NCI-H1417 (cell line): ENCODE data around the gene TXNDC11.

Experiments
- DNase-seq, 3 experiments: peaks; one replicate each; lab custom pipeline; 2025; lab: John Stamatoyannopoulos, UW

The TXNDC11 gene

DNA sequence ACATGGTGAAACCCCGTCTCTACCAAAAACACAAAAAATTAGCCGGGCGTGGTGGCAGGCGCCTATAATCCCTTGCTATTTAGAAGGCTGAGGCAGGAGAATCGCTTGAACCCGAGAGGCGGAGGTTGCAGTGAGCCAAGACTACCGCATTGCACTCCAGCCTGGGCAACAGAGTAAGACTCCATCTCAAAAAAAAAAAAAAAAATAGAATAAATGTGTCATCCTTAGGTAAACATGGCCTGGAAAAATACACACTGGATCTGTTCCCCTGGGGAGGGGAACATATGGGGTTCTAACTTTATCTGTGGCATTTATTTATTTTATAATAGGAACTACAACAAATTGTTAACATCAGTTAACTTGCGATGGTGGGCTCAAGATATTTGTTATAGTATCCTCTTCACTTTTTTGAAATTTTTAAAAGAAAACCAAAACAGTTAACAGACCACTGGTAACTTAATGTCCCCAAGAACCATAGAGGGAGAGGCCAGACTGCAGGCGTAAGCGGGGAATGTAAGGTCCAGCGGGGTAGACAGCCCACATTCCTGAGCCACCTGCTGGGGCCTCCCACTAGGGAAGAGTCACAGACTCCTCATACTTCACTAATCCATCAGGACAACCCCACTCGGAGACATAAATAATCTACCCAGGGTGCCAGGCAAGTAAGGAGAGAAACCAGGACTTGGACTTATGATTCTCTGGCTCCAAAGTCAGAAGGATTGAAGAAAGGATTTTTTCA lies 12.5 kb upstream of the TXNDC11 start:
- DNase-seq: no peak

DNA sequence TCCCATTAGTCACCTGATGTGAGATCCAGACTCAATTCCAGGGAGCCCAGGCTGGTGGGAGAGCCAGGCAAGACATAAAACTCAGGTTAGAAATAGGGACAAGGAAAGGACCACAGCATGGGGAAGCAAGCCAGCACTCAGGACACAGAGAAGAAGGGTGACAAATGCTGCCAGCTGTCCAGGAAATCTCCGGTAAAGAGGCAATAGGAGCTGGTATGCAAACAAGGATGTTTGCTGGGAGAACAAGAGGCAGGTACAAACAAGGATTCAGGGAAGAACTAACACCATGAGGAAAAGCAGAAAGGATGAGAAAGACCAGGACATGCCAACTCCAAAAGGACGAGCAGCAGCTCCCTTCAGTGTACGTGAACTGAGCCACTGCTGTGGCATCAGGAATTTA lies 10.2 kb upstream of the TXNDC11 start:
- DNase-seq: no peak

DNA sequence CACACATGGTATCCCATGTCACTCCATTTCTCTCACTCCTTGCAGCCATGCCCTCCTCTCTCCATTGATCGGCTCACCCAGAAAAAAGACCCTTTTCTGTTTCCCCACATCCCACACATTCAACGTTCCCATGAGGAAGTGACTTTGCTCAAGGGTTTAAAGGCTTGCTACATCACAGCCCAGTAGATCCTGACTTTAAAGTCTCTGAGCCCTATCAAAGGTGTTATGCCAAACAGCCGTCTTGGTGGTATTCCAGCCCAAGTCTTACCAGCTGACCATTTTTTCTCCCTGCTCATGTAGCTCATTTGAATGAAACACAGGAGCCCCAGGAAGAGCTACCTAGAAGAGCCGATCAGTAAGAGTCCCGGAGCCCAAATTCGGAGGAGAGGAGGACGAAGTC lies 7.4 kb upstream of the TXNDC11 start:
- DNase-seq: no peak

DNA sequence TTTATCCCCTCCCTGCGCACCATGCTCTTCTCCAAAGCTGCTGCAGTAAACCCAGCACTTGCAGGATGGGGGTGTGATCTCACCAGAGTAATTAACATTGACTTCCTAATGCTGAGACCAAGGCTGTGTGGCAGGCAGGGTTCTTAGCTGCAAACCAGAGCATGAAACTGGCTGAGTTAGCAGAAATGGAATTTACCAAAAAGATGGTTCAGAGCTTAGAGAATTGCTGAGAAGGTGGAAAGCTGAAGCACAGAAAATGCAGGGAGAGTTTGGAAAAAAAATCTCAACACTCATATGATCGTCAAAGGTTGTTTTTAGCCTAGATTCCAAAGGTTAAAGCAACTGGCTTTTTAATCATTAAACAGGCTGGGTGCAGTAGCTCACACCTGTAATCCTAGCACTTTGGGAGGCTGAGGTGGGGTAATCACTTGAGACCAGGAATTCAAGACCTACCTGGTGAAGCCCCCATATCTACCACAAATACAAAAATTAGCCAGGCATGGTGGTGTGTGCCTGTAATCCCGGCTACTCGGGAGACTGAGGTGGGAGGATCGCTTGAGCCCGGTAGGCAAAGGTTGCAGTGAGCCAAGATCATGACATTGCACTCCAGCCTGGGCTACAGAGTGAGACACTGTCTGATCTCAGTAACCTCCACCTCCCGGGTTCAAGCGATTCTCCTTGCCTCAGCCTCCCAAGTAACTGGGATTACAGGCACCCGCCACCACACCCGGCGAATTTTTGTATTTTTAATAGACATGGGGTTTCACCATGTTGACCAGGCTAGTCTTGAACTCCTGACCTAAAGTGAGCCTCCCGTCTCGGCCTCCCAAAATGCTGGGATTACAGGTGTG lies 6.0 kb upstream of the TXNDC11 start:
- no peak for DNase-seq

DNA sequence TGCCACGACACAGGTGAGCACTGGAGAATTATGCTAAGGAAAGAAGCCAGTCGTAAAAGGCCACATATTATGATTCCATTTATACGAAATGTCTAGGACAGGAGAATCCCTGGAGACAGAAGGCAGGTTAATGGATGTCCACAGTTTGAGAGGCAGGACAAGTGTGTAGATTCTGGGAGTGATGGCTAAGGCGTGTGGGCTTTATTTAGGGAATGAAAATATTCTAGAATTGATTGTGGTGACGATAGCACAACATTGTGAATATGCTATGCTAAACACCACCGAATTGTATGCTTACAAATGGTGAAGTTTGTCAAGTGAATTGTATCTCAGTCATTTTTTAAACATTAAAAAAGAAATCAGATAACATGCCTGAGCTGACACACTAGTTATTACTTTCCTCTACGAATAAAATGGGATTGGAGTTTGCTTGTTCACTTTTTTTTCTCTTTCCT lies 5.3 kb upstream of the TXNDC11 start:
- DNase-seq: no peak

DNA sequence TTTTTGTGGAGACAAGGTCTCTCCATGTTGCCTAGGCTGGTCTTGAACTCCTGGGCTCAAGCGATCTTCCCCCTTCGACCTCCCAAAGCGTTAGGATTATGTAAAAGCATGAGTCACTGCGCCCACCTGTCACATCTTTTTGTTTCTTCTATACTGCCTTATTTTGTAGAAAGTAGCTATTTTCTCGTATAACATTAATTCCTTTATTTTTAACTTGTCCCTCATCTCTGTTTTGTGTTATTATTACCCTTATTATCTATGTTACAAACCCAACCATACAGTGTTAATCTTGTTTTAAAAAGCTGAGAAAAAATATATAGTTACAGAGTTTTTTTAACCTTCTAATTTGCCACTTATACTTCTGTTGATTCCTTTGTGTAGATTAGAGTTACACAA lies 1.4 kb upstream of the TXNDC11 start:
- no peak for DNase-seq

DNA sequence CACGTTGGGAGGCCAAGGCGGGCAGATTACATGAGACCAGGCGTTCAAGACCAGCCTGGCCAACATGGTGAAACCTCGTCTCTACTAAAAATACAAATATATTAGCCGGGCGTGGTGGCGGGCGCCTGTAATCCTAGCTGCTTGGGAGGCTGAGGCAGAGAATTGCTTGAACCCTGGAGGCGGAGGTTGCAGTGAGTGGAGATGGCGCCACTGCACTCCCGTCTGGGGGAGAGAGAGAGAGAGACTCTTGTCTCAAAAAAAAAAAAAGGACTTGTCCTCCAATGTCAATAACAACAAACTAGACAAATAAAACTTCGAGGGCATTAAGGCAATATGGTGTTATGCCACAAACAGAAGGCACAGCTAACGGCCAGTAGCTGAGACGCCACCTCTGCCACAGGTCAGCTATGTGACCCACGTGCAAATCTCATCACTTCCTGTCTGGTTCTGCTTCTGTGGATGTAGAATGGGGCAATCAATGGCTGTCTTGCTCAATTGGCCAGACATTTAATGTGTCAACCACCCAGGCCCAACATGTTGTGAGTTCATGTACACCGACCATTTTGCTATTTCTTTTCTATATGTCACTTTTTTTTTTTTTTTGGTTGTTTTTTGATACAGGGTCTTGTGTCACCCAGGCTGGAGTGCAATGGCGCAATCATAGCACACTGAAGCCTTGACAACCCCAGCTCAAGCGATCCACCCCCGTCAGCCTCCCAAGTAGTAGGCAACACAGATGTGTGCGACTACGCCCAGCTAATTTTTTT lies 834 bp upstream of the TXNDC11 start:
- no peak for DNase-seq

DNA sequence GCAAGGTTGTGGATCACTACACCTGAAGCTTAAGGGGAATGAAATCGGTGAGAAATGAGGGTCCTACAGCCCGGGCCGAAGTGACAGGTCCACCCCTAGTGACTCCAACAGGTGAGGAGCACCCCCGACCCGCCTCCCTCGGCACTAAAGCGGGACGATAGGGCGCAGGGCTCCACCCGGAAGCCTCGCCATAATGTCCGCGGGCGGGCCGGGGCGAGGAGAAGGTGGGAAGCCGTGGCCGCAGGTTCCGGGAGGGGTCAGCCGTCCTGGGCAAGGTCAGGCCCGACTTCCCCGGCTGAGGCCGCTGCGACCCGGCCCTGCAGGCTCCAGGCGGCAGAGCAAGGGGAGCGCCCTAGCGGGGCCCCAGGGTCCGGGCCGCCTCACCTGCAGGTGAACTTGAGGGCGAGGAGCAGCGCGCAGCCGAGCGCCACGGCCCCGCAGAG lies 543 bp downstream of the TXNDC11 start:
- DNase-seq: peak in 1 of 3 experiments; percentile 73

DNA sequence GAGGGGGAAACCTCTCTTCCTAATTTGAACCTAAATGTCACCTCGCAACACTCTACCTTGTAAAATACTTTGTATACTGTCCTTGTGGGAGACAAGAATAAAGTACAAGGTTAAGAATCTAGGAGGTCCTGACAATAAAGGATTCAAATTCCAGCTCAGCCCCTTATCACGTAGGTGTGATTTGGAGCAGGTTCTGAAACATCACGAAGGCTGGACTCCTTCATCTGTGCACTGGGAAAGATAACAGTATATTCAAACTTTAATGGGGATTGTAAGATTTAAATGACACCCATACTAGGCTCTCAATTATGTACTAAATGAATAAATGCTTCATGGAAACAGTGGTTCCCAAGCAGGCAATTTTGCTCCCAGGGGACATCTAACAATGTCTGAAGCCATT lies 2.1 kb downstream of the TXNDC11 start:
- no peak for DNase-seq

DNA sequence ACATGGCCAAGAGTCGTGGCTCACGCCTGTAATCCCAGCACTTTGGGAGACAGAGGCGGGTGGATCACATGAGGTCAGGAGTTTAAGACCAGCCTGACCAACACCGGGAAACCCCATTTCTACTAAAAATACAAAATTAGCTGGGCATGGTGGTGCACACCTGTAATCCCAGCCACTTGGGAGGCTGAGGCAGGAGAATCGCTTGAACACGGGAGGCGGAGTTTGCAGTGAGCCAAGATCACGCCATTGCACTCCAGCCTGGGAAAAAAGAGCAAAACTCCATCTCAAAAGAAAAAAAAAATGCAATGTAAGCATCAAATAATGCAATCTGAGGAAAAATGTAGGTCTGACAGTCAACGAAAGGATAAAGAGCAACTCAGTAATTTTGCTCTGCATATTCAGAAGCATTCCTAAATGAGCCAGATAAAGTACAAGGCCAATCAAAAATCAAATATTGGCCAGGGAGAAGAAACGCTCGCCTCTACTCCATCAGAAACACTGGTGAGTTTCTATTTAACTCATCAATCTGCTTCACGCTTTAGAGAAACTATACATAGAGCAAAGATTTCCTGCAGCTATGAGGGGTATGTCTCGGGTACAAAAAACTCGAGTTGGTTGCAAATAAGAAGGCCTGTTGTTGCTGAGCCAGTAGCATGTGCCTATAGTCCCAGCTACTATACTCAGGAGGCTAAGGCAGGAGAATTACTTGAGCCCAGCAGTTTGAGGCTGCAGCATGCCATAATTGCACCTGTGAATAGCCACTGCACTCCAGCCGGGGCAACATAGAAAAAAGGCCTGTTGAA lies 3.7 kb downstream of the TXNDC11 start:
- no peak for DNase-seq

DNA sequence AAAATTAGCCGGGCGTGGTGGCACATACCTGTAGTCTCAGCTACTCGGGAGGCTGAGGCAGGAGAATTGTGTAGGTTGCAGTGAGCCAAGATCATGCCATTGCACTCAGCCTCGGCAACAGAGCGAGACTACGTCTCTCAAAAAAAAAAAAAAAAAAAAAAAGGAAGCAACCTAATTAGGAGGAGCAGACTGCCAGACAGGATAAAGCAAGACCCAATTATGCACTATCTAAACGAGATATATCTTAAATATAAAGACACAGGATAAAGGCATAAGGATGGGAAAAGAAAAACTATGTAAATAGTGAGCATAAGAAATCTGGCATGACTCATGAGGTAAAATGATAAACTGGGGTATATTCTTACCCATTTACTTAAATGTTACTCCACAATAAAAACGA lies 4.9 kb downstream of the TXNDC11 start:
- no peak for DNase-seq

DNA sequence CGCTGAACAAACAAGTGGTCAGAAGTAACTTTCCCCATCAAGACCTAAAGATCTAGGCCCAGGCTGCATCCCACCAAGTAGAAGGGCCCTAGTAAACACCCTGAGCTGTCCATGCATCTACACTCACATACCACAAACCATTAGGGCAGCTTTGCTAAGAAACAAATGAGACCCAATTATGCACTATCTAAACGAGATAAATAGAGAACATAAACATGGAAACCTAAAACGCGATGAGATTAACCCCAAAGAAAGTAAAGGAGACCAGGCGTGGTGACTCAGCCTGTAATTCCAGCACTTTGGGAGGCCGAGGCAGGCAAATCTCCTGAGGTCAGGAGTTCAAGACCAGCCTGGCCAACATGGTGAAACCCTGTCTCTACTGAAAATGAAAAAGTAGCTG lies 5.8 kb downstream of the TXNDC11 start:
- no peak for DNase-seq

DNA sequence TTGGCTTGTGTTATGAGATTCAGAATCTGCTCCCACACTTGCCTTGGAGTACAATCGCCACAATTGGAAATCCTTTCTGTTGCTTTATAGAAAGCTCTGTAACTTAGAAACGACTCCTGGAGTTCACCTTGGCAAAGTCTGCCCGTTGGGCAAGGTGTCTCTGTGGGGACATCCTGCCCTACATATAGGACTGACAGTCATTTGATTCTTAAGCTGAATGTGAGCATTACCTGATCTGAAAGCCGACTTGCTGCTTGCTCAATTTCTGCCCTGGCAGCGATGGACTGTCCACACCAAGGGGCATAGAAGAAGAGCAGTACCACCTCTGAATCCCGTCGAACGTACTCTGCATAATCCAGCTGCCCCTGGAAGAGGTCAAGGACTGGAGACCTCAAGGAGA lies 6.9 kb downstream of the TXNDC11 start:
- DNase-seq: no peak

DNA sequence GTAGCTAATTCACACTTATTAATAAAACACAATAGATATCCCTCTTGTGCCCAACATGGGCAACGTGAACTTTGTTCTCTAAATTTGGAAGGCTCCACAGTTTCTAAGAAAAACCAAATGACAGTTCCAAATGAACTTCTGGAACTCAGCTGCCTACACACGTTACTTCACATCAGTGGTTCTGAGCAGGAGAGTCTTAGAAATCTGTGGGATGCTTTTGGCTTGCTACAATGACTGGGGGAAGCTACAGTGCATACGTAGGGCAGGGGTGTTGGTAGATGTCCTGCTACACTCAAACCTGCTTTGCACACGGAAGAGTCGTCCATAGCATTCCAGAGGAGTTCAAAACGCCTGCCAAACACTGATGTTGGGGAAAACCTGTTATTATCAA lies 8.0 kb downstream of the TXNDC11 start:
- DNase-seq: no peak

DNA sequence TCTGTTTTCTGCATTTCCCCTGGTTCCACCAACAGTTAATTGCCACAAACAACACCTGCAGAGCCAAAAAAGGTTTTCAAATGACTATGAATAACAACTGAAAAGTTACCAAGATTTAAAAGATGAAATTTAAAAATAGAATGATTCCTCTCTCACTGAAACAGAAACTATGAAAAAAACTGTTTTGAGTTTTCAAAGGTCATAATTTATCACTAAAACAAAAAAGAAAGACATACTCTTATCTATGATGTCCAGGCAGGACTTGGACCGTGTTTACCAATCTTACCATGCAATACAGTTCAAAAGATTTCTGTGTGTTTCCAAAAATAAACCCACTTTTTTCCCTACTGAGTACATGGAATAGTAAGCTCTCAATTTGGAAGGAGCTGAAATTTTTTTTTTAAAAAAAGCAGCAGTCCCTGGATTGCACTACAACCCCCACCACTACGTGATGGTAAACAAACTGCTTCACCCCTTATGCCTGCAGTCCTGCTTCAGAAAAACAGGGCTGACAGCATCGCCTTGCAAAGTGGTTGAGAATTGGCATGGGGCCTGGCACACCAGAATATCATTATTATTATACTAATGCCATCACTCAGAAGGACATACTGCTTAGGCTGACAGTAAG lies 8.5 kb downstream of the TXNDC11 start:
- DNase-seq: no peak

DNA sequence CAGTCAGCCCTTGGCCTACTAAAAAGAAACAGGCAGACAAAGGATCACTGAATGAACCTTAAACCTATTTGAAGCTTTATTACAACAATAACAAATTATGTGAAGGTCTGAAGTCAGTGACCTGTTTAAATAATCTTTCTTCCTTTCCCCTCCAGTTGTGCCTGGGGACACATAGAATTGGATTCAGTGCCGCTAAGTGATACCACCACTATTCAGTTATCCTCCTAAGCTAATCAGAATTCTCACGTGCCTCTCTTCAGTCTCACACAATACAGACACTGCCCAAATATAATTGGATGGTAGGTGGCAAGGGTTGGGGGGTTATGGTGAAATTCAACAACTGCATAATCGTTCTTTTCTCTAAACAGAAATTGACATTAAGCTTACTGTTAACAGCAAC lies 11.4 kb downstream of the TXNDC11 start:
- DNase-seq: no peak

DNA sequence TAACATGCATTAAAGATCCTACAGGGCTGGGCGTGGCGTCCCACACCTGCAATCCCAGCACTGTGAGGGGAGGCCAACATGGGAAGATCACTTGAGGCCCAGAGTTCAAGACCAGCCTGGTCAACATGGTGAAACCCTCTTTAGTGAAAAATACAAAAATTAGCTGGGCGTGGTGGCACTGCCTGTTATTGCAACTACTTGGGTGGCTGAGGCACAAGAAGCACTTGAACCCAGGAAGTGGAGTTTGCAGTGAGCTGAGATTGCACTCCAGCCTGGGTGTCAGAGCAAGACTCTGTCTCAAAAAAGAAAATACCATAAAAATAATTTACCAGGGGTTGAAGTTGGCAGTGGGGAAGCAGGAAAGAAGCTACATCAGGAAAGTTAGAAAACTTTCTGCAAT lies 12.9 kb downstream of the TXNDC11 start:
- DNase-seq: no peak

DNA sequence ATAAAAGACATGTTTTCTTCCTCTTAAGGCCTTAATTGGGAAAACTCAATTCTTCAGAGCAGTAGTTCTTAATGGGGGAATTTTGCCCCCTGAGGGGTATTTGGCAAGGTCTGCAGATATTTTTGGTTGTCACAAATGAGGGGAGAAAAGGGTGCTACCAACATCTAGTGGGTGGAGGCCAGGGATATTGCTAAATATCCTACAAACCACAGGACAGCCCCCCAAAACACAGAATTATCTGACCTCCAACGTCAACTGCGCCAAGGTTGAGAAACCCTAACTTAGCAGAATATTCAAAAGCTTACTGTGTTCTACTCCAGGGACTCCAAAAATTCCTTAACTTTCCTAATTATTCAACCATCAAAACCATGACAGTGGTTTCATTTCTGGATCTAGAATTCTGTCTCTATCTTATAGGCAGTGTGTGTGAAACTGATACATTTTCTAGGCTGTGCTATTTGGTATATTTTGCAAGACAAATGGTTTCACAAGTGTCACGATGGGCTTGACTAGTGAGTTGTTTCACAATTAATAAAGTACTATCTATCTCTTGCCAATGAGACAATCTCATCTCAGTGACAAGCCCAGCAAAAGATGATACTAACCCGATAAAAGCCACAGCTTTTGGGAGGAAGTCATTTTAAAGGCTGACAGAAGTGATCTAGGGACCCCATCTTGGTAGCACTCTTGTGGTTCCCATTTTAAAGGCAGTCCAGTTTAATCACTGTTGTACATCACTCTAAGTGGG lies 14.7 kb downstream of the TXNDC11 start:
- DNase-seq: no peak

DNA sequence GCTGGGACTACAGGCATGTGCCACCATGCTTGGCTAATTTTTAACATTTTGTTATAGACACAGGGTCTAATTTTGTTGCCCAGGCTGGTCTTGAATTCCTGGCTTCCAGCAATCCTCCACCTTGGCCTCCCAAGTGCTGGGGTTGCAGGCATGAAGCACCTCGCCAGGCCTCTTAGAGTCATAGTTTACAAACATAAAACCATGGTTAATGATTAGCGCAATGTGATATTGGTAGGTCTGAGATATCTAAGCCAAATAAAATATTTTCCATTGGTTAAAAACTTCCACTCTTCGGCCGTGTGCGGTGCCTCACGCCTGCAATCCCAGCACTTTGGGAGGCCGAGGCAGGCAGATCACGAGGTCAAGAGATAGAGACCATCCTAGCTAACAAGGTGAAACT lies 16.6 kb downstream of the TXNDC11 start:
- no peak for DNase-seq

DNA sequence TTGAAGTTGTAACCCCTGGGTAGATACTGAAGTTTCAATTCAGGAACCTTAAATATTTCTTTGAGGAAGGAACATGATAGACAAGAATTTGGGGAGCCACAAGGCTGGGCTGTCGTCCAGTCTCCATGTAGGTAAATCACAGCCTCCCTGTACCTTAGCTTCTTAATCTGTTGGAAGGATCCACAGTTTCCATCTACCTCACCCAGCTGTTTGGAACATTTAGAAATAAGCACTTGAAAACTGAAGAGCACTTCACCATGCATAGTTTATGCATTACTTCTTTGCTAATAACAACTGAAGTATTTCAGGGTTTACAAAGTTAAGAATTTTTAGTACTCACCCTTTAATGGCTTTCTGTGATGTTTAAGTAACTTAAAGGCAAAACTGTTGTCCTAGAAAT lies 17.2 kb downstream of the TXNDC11 start:
- peak in 1 of 3 experiments; percentile 78 for DNase-seq

DNA sequence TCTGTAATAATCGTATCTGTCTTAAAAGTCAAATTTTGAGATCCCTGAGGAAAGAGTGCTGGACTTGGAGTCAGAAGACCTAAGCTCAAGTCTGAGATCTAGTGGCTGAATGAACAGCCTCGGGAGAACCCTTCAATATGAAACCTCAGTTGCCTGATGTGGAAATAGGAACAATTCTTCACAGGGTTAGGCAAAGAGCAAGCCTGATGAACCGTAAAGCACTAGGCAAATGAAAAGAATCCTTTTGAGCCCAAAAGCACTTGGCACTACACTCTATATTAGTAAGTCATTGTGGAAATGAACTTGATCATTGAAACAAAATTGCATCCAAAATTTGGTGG lies 20.2 kb downstream of the TXNDC11 start:
- no peak for DNase-seq
